ENCODE data around the gene NTM.

NTM gene

DNA sequence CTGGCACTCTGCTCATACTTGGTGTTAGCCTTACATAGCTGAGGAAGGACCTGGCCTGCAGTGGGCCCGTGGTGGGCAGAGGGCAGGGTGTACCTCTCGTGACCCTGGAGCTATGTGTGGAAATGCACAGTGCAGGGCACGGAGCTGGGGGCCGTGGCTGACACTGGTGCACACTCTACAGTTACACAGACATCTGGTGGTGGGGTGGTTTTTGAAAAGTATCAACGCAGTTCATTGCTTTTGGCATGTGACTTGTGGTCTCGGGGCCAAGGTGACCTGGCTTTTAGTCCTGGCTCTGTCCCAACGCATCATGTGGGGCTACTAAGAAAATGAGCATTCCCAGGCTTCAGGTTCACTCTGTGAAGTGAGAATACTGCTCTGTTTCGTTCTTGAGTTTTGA, 553.6 kb downstream of the NTM start:
- no peak for TF ChIP-seq CTCF (IDR thresholded peaks at IDR 0.05)

GRCh38 chr11:131924457-131925201, 554.2 kb downstream of the NTM start:
- Histone ChIP-seq H3K4me1 (no peaks in the 10 kb centered on the region), H3K79me2 (peaks cover 20% of the 10 kb centered on the region), H3K9ac (no peak overlapping the region), H3K27ac (no peak overlapping the region), H3K36me3 (ENCODE audit: control insufficient read depth, insufficient read depth, low read length) (no peaks in the 10 kb centered on the region), H3K4me3 (ENCODE audit: low read depth, low read length) (no peak overlapping the region), H3K4me2 (ENCODE audit: low read length) (no peak overlapping the region), H3K27me3 (ENCODE audit: control insufficient read depth, insufficient read depth, low read length) (no peaks in the 10 kb centered on the region), H2AFZ (no peak overlapping the region), H3K9me3 (ENCODE audit: control insufficient read depth, low read length) (no peaks in the 10 kb centered on the region)
- no peak for TF ChIP-seq CTCF (IDR thresholded peaks at IDR 0.05)

More for the DNA sequence above, 553.6 kb downstream of the NTM start:
- Histone ChIP-seq H2AFZ (no peak overlapping the region), H3K4me3 (ENCODE audit: low read depth, low read length) (no peak overlapping the region), H3K4me1 (no peaks in the 10 kb centered on the region), H3K27ac (no peak overlapping the region), H3K79me2 (peaks cover 20% of the 10 kb centered on the region), H3K9me3 (ENCODE audit: control insufficient read depth, low read length) (no peaks in the 10 kb centered on the region), H3K36me3 (ENCODE audit: control insufficient read depth, insufficient read depth, low read length) (no peaks in the 10 kb centered on the region), H3K4me2 (ENCODE audit: low read length) (no peak overlapping the region), H3K27me3 (ENCODE audit: control insufficient read depth, insufficient read depth, low read length) (no peaks in the 10 kb centered on the region), H3K9ac (no peak overlapping the region)

GRCh38 chr11:131925829-131926228, 555.4 kb downstream of the NTM start:
- Histone ChIP-seq H3K27me3 (ENCODE audit: control insufficient read depth, insufficient read depth, low read length) (no peaks in the 10 kb centered on the region), H3K9me3 (ENCODE audit: control insufficient read depth, low read length) (no peaks in the 10 kb centered on the region), H3K4me3 (ENCODE audit: low read depth, low read length) (no peak overlapping the region), H3K4me2 (ENCODE audit: low read length) (no peak overlapping the region), H3K79me2 (peaks cover 17% of the 10 kb centered on the region), H3K27ac (no peak overlapping the region), H3K9ac (no peak overlapping the region), H3K36me3 (ENCODE audit: control insufficient read depth, insufficient read depth, low read length) (no peaks in the 10 kb centered on the region), H2AFZ (no peak overlapping the region), H3K4me1 (no peaks in the 10 kb centered on the region)
- no peak for TF ChIP-seq CTCF (IDR thresholded peaks at IDR 0.05)

DNA sequence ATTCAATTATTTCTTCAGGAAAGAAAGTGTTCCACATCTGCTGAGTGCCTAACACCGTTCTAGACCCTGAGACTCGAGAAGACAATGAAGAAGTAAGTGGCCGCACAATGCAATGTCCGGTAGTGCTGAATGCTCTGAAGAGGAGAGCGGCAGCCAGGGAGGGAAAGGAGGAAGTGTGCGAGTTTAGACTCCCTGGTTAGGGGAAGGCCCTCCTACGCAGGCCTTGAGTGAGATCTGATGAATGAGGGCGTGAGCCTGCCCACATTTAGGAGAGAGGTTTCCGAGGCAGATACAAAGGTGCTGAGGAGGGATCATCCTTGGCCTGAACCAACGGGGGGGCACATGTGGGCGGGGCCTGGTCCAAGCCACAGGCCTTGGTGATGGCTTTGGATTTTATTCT, 558.6 kb downstream of the NTM start:
- Histone ChIP-seq H3K79me2 (peaks cover 15% of the 10 kb centered on the region), H3K4me3 (ENCODE audit: low read depth, low read length) (no peak overlapping the region), H3K4me1 (peaks cover 3% of the 10 kb centered on the region), H3K9ac (no peak overlapping the region), H3K4me2 (ENCODE audit: low read length) (no peak overlapping the region), H3K27ac (no peak overlapping the region), H2AFZ (no peak overlapping the region), H3K9me3 (ENCODE audit: control insufficient read depth, low read length) (no peaks in the 10 kb centered on the region), H3K36me3 (ENCODE audit: control insufficient read depth, insufficient read depth, low read length) (no peaks in the 10 kb centered on the region), H3K27me3 (ENCODE audit: control insufficient read depth, insufficient read depth, low read length) (no peaks in the 10 kb centered on the region)
- no peak for TF ChIP-seq CTCF (IDR thresholded peaks at IDR 0.05)

All from parathyroid adenoma (tissue), 2 donors.